HG03469 (cell line): Measurements from ENCODE around the gene AKNAD1.
"Not testable (repeated sequence)": the region's sequence is repeated elsewhere in the genome, so short reads cannot be mapped to it uniquely, and the experiment has no call there.

Experiments
- ATAC-seq: cut with Tn5 transposase; IDR thresholded peaks from one replicate; pipeline ENCODE4 v1.9.1; 2021; ENCODE audit warnings: mild to moderate bottlenecking, moderate library complexity, moderate number of reproducible peaks; ENCODE audit not compliant: unreplicated experiment

AKNAD1 gene

GRCh38 chr1:108792420-108792819 is 64.5 kb downstream of the AKNAD1 start:
- ATAC-seq: no peak

GRCh38 chr1:108791790-108792189 is 65.1 kb downstream of the AKNAD1 start:
- no peak for ATAC-seq

- no peak for ATAC-seq
Observed at GRCh38 chr1:108785880-108786279, 71.0 kb downstream of the AKNAD1 start.

- no peak for ATAC-seq
Observed at GRCh38 chr1:108785264-108785663, 71.6 kb downstream of the AKNAD1 start.

- ATAC-seq: not testable (repeated sequence)
Observed at GRCh38 chr1:108781575-108781944, 75.3 kb downstream of the AKNAD1 start.

GRCh38 chr1:108780937-108781574 is 75.8 kb downstream of the AKNAD1 start:
- ATAC-seq: no peak

- no peak for ATAC-seq
Observed at GRCh38 chr1:108779455-108779854, 77.4 kb downstream of the AKNAD1 start.

GRCh38 chr1:108777839-108778238 is 79.1 kb downstream of the AKNAD1 start:
- ATAC-seq: no peak

- ATAC-seq: no peak
Observed at GRCh38 chr1:108767708-108768107, 89.2 kb downstream of the AKNAD1 start.

- ATAC-seq: no peak
Observed at GRCh38 chr1:108767115-108767514, 89.8 kb downstream of the AKNAD1 start.
